Measurements from ENCODE around the gene AKT2. TPM values are rescaled to one million over a fixed set of nuclear protein-coding genes. Genes with fewer than 3 reads are reported as not detected.
A peak's percentile ranks its signal among the peaks of the same experiment; 100 is the strongest.

The AKT2 gene
- total RNA-seq, 1 donor from 2014 or later: 38.6 TPM

GRCh38 chr19:40302224-40303011 lies 17.3 kb upstream of the AKT2 start:
- DNase-seq (ENCODE audit: extremely low read depth, low read depth, low spot score): no peak

- no peak for DNase-seq (ENCODE audit: extremely low read depth, low read depth, low spot score)
These were observed 15.5 kb upstream of the AKT2 start for GRCh38 chr19:40300668-40301067.

GRCh38 chr19:40298026-40298425 lies 12.9 kb upstream of the AKT2 start:
- no peak for DNase-seq (ENCODE audit: extremely low read depth, low read depth, low spot score)

- no peak for DNase-seq (ENCODE audit: extremely low read depth, low read depth, low spot score)
These were observed 9.4 kb upstream of the AKT2 start for GRCh38 chr19:40294560-40294959.

GRCh38 chr19:40286971-40287421 lies 1.9 kb upstream of the AKT2 start:
- no peak for DNase-seq (ENCODE audit: extremely low read depth, low read depth, low spot score)

DNA sequence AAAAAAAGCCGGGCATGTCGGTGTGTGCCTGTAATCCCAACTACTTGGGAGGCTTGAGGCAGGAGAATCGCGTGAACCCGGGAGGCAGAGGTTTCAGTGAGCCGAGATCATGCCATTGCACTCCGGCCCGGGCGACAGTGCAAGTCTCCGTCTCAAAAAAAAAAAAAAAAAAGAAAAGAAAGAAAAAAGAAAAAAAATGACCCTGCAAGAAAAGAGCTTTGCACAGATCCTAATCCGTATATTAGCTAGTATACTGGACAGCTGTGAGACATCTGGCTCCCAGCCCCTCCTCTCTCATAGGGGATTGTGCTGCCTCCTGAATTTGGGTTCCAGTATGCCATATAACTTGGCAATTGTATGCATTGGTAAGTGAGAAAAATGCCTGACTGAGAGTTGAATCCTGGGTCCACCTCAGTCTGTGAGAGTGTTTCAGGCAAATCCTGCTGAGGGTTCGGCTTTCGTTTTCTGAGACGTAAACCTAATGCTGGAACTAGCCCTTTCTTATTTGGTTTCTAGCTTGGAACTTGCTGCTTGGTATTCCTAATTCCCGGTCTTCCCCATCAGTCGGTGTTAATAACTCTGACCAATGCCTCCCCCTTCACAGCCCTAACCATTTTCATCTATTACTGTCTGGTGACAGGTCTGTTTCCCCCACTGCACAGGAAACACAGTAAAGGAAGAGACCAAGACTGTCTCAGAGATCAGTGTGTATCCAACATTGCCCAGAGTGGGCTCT lies 1.3 kb upstream of the AKT2 start:
- DNase-seq (ENCODE audit: extremely low read depth, low read depth, low spot score): no peak

GRCh38 chr19:40285353-40286234 lies 449 bp upstream of the AKT2 start:
- DNase-seq (ENCODE audit: extremely low read depth, low read depth, low spot score): peak; percentile 94

DNA sequence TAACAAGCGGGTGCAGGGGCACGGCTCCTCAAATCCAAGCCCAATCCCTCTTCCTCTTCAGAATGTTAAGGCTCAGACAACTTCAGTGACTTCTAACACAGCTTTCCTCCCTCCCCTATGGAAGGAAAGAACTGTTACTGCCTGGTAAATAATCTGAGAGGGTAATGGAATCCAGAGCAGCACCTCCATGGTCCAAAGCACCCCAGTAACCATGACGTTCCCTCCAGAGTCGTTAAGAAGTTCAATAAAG lies 969 bp downstream of the AKT2 start:
- no peak for DNase-seq (ENCODE audit: extremely low read depth, low read depth, low spot score)

DNA sequence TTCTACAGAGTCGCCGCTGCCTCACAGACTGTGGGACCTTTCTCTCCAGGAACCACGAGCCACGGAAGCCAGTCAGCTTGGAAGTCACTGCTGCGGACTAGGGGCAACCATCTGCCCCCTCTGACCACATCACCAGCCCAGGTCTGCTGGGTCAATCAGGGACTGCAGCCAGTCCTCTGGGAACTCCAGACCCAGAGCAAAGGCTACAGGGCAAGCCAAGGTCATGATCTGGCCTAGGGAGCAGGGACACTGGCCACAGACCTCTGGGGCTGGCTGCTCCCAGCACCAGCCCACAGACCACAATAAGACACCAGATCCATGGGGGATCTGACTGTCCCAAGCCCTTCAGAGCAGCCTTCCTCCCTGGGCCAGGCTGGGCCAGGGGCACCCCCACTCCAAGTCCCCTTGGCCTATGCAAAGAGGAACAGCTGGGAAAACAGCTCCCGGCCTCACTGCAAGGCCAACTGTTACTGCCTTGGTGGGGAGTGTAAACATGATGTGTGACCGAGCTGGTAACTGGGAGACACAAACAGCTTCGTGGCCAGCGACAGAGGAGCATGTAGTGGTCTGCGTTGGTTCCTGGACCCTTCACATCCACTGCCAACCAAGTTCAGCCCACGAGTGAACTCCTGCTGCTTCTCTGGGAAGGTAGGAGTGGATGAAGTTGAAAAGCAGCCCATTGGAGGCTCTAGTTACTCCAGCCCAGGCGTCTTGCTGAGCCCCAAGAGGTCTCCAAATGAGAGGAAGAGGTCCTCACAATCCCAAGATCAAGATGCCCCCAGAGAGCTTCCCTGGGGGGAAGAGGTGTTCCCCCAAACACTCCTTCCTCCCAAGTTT lies 1.5 kb downstream of the AKT2 start:
- no peak for DNase-seq (ENCODE audit: extremely low read depth, low read depth, low spot score)

GRCh38 chr19:40282920-40283319 lies 2.2 kb downstream of the AKT2 start:
- DNase-seq (ENCODE audit: extremely low read depth, low read depth, low spot score): no peak

- no peak for DNase-seq (ENCODE audit: extremely low read depth, low read depth, low spot score)
These were observed 3.0 kb downstream of the AKT2 start for GRCh38 chr19:40282209-40282580.

DNA sequence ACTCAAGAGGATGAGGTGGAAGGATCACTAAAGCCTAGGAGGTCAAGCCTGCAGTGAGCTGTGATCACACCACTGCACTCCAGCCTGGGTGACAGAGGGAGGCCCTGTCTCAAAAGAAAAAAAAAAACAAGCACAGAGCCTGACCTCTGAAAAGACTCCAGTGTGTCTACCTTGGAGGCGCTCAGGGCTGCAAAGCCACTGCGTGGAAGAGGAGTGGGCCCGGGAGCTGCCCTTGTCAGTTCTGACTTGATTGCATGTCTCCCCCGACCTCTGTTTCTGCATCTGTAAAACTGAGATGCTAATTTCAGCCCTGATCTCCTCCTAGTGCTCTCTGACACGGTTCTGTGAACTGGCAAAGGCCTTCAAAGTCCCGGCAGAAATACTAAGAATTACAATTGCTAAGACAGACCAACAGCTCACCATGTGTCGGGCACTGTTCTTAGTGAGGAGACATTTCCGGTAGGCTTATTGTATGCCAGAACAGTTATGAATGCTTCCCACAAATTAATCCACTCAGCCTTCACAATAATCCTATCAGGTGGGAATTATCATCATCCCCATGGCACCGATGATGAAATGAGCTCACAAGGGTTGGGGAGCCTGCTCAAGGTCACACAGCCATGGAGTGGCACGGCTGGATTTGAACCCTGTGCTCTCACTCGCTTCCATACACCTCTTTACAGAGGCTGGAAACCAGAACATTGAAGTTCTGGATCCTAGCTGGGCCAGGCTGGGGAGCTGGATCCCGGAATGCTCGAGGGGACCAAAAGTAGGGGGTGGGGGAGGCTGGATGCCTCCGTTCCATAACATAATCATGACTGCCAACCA lies 3.5 kb downstream of the AKT2 start:
- DNase-seq (ENCODE audit: extremely low read depth, low read depth, low spot score): no peak

DNA sequence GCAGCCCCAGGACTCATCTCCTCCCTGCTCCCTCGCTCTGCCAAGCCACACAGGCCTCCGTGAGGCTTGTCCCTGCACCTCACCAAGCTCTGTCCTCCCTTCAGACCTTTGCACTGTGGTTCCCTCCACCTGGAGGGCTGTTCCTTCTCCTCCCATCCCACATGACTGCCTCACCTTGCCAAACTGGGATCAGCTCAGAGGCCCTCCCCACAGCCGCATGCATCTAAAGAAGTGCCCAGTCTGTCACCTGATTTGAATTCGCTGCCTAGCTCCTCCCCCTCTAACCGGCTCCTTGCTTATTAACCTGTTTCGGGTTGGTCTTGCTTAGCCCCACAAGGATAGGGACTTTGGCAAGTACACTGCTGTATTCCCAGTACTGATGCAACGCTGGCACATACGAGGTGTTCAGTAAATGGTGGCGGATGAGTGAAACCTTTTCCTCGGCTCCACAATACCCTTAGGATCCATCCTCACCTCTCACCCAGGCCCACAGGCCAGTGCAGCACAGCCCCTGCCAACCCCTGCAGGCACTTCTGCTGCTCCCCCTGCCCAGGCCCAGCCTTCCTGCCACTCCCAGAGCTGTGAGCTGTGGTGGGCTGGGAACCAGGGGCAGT lies 4.4 kb downstream of the AKT2 start:
- DNase-seq (ENCODE audit: extremely low read depth, low read depth, low spot score): no peak

GRCh38 chr19:40279761-40280607 lies 5.2 kb downstream of the AKT2 start:
- DNase-seq (ENCODE audit: extremely low read depth, low read depth, low spot score): no peak

DNA sequence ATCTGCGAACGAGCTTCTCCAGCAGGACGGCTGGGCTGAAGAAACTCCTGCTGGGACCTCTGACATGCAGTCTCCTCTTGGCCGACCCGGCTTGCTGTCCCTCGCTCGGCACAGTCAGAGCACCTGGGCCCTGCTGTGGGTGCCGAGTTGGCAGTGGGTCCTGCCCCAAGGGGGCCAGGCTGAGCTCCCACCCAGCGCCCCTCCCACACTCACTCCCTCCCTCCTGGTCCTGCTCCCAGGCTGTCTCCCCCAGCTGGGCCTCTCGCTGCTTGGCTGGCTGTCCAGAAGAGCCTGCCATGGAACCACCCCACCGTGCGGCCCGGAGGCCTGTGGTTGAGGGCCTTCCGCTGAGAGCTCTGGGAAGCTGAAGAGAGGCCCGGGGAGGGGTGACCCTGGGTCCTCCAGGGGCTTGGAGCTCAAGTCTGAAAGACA lies 6.0 kb downstream of the AKT2 start:
- no peak for DNase-seq (ENCODE audit: extremely low read depth, low read depth, low spot score)

GRCh38 chr19:40278361-40279035 lies 6.6 kb downstream of the AKT2 start:
- DNase-seq (ENCODE audit: extremely low read depth, low read depth, low spot score): no peak

DNA sequence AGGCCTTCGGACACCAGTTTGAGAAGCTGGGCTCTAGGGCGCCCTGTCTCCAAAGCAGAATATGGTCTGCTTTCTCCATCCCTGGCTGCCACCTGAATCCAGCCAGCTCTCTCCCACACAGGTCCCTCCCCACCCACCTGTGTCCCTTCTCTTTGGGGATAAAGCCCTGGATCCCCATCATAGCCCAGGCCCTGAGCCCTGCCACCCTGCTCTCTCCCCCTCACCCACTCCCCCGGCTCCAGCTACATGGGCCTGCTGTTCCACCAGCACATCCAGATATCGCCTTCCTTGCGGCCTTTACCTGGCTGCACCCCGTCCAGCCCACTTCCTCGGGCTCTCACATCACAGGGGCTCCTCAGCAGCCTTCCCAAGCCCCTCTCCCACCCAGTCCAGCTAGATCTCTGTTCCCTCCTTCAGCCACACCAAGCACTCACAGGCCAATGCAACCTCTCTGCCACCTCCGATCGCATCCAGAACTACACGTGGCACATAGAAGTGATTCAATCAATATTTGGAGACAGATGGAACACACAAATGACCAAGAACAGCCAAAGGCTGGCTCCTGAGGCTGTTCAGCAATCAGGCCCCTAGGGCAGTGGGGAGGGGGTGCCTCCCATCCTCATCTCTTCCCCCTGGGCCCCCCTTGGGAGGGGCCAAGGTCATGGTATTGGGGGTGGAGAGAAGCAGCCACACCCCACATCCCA lies 7.6 kb downstream of the AKT2 start:
- no peak for DNase-seq (ENCODE audit: extremely low read depth, low read depth, low spot score)

Measured in glomerular endothelial cell (primary cell).